Mononuclear cell (primary cell): Measurements from ENCODE around the gene PIK3CB. TPM values are rescaled to one million over a fixed set of nuclear protein-coding genes. Genes with fewer than 3 reads are reported as not detected.
"Not testable (repeated sequence)": the region's sequence is repeated elsewhere in the genome, so short reads cannot be mapped to it uniquely, and the experiment has no call there.

Source experiments
- H3K27me3 ChIP-seq: 2 replicates; pipeline ENCODE4 v1.6.0; 2011; ENCODE audit warnings: low read length, control low read depth; ENCODE audit not compliant: insufficient read depth
- H3K4me1 ChIP-seq: 2 replicates; pipeline ENCODE4 v1.5.1; 2011; ENCODE audit warnings: mild to moderate bottlenecking, low read length, control low read depth; ENCODE audit not compliant: insufficient read depth
- H3K4me3 ChIP-seq: 2 replicates; pipeline ENCODE4 v1.5.1; 2011; ENCODE audit warnings: mild to moderate bottlenecking, low read length, moderate library complexity
- H3K9me3 ChIP-seq: 2 replicates; pipeline ENCODE4 v1.5.1; 2011; ENCODE audit warnings: low read depth, mild to moderate bottlenecking, control low read depth, low read length
- total RNA-seq: library from RNA; depleted of rRNA; stranded (reverse); fragments of >200 nt; gene quantifications from one replicate; pipeline ENCODE4 v1.2.3, GENCODE V29; 2012

PIK3CB gene
- total RNA-seq, 1 donor: 21.2 TPM

GRCh38 chr3:138768946-138769345 lies 65.8 kb downstream of the PIK3CB start:
- no peaks in the 10 kb centered on the region for H3K4me1 ChIP-seq
- H3K27me3 ChIP-seq: no peaks in the 10 kb centered on the region
- no peaks in the 10 kb centered on the region for H3K9me3 ChIP-seq
- H3K4me3 ChIP-seq: no peak overlapping the region

DNA sequence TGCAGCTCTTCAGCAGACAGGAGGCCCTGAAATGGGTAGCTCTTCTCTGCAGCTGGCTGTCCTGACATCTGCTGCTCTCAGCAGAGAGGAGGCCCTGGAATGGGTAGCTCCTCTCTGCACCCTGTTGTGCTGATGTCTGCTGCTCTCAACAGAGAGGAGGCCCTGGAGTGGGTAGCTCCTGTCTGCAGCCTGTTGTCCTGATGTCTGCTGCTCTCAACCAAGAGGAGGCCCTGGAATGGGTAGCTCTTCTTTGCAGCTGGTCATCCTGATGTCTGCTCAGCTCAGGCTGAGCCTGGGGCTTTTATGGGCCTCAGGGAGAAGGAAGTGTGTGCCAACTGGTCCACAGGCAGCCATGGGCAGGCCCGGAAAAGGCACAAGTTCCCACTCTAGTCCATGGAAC lies 66.6 kb downstream of the PIK3CB start:
- Histone ChIP-seq H3K9me3 (no peaks in the 10 kb centered on the region), H3K4me3 (no peak overlapping the region), H3K4me1 (no peaks in the 10 kb centered on the region), H3K27me3 (no peaks in the 10 kb centered on the region)

- no peaks in the 10 kb centered on the region for H3K27me3 ChIP-seq
- H3K4me1 ChIP-seq: no peaks in the 10 kb centered on the region
- H3K4me3 ChIP-seq: no peak overlapping the region
- no peaks in the 10 kb centered on the region for H3K9me3 ChIP-seq
Observed at GRCh38 chr3:138767498-138768104, 67.1 kb downstream of the PIK3CB start.

DNA sequence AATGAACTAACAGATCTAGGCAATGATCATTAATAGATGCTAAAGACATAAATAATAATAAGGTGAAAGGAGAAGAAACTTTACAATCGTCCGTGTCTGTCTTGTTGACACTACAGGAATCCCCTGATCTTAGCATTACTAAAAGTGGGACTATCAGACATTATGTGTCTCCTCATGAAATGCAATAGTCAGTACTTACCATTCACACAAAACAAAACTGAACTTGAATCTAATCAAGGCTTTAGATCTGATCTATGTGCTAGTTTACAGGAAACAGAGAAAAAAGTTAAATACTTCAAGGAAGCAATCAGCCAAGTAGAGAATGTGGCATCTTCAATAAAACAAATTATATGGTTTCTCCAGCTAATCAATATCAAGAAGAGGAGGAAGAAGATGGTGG lies 73.7 kb downstream of the PIK3CB start:
- Histone ChIP-seq H3K27me3 (no peaks in the 10 kb centered on the region), H3K4me1 (no peaks in the 10 kb centered on the region), H3K9me3 (no peaks in the 10 kb centered on the region), H3K4me3 (no peak overlapping the region)

GRCh38 chr3:138748190-138748589 lies 86.5 kb downstream of the PIK3CB start:
- Histone ChIP-seq H3K27me3 (no peaks in the 10 kb centered on the region), H3K4me1 (peaks cover 7% of the 10 kb centered on the region), H3K9me3 (no peaks in the 10 kb centered on the region), H3K4me3 (no peak overlapping the region)

- Histone ChIP-seq H3K4me1 (peaks cover 7% of the 10 kb centered on the region), H3K27me3 (no peaks in the 10 kb centered on the region), H3K9me3 (no peaks in the 10 kb centered on the region), H3K4me3 (no peak overlapping the region)
Observed at GRCh38 chr3:138747225-138747624, 87.5 kb downstream of the PIK3CB start.

DNA sequence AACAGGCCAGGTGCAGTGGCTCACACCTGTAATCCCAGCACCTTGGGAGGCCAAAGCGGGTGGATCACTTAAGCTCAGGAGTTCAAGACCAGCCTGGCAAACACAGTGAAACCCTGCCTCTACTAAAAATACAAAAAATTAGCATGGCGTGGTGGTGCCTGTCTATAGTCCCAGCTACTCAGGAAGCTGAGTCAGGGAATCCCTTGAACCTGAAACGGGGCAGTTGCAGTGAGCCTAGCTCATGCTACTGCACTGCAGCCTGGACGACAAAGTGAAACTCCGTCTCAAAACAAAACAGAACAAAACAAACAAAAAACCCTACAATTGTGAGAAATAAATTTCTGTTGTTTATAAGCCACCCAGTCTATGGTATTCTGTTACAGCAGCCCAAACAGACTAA lies 94.7 kb downstream of the PIK3CB start:
- Histone ChIP-seq H3K4me3 (no peak overlapping the region), H3K27me3 (no peaks in the 10 kb centered on the region), H3K4me1 (peaks cover 7% of the 10 kb centered on the region), H3K9me3 (no peaks in the 10 kb centered on the region)

- H3K4me3 ChIP-seq: no peak overlapping the region
- H3K9me3 ChIP-seq: no peaks in the 10 kb centered on the region
- H3K4me1 ChIP-seq: no peaks in the 10 kb centered on the region
- H3K27me3 ChIP-seq: no peaks in the 10 kb centered on the region
Observed at GRCh38 chr3:138732456-138732855, 102.3 kb downstream of the PIK3CB start.

GRCh38 chr3:138726946-138727730 lies 107.6 kb downstream of the PIK3CB start:
- peaks cover 9% of the 10 kb centered on the region for H3K4me1 ChIP-seq
- no peaks in the 10 kb centered on the region for H3K27me3 ChIP-seq
- H3K9me3 ChIP-seq: no peaks in the 10 kb centered on the region
- H3K4me3 ChIP-seq: no peak overlapping the region

- not testable (repeated sequence) for H3K4me3 ChIP-seq, H3K9me3 ChIP-seq, H3K4me1 ChIP-seq, H3K27me3 ChIP-seq
Observed at GRCh38 chr3:138726042-138726441, 108.7 kb downstream of the PIK3CB start.

DNA sequence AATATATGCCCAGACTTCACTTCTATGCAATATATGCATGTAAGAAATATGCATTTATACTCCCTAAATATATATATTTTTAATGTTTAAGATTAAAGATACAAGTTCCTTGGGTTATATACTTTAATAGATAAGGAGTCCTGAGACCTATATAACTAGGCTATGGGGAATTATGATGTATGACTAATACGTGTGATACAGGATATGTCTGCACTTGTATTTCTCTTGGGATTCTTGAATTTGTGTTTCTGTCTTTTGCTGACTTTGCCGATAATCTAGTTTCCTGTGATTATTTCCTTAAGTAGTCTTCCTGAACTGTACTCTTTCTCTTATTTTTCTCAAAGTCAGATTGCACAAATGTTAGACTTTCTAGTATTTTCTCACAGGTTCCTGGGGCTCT lies 109.6 kb downstream of the PIK3CB start:
- Histone ChIP-seq H3K4me1 (peaks cover 9% of the 10 kb centered on the region), H3K27me3 (no peaks in the 10 kb centered on the region), H3K4me3 (no peak overlapping the region), H3K9me3 (no peaks in the 10 kb centered on the region)

DNA sequence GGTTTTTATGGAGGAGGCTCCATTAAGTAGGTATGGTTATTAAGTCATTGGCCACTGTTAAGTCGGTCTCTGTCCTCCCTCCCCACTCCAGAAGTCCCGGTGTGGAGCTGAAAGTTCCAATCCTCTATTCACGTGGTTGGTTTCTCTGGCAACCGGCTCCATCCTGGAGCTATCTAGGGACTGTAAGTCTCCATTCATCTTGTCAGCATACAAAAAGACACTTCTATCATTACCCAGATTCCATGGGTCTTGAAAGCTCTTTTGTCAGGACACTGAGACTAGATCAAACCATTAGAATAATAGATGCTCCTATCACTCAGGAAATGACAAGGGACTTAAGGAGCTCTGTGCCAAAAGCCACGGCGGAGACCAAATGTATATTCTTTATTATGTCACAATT lies 110.3 kb downstream of the PIK3CB start:
- H3K9me3 ChIP-seq: no peaks in the 10 kb centered on the region
- H3K27me3 ChIP-seq: no peaks in the 10 kb centered on the region
- H3K4me3 ChIP-seq: no peak overlapping the region
- peaks cover 9% of the 10 kb centered on the region for H3K4me1 ChIP-seq

DNA sequence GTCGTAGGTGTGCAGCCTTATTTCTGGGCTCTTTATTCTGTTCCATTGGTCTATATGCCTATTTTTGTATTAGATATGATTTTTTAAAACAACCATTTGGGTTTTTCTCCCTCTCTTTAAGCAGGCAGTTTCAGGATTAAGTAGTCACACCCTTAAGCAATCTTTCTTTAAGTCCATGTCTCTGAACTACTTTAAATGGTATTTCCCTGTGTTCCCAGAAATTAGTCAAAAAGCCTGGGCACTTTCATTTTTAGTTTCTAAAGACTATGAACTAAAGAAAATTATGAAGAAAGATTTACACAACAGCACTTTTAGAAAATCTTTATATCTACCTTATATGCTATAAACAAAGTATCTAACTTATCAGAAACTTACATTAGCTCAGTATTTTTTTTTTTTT lies 115.9 kb downstream of the PIK3CB start:
- Histone ChIP-seq H3K9me3 (no peaks in the 10 kb centered on the region), H3K4me3 (no peak overlapping the region), H3K4me1 (no peaks in the 10 kb centered on the region), H3K27me3 (no peaks in the 10 kb centered on the region)

DNA sequence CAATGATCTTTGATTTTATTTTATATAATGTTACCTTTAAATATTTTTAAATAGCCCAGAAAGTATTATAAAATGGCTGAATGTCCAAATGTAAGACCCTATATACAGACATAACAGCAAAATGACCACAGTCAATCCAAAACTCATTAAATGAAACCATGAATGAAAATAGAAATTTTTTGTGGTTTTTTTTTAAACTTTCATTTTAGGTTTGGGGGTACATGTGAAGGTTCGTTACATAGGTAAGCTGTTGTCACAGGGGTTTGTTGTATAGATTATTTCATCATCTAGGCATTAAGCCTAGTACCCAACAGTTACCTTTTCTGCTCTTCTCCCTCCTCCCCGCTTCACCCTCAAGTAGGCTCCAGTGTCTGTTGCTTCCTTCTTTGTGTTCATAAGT lies 117.4 kb downstream of the PIK3CB start:
- no peaks in the 10 kb centered on the region for H3K4me1 ChIP-seq
- H3K27me3 ChIP-seq: no peaks in the 10 kb centered on the region
- no peak overlapping the region for H3K4me3 ChIP-seq
- H3K9me3 ChIP-seq: no peaks in the 10 kb centered on the region

DNA sequence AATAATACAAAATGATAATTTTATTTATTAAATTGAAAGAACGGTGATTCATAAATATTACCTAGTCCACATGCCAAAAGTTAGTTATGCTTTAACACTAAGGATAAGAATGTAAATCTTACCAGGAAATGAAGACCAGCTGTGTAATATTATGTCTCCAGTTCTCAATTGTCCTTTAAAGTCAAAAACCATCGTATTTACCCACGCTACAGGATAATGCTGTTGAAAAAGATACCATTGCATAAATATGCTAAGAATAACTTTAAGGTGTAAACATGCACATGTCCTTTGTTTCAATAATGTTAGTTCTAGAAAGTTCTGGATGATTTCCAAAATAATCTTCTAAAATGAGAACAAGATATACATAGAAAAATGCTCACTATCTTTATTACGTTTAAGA lies 122.6 kb downstream of the PIK3CB start:
- Histone ChIP-seq H3K27me3 (no peaks in the 10 kb centered on the region), H3K4me3 (no peak overlapping the region), H3K4me1 (no peaks in the 10 kb centered on the region), H3K9me3 (no peaks in the 10 kb centered on the region)

GRCh38 chr3:138705675-138706074 lies 129.1 kb downstream of the PIK3CB start:
- Histone ChIP-seq H3K27me3 (no peaks in the 10 kb centered on the region), H3K4me1 (no peaks in the 10 kb centered on the region), H3K9me3 (no peaks in the 10 kb centered on the region), H3K4me3 (no peak overlapping the region)
